ENCODE data around the gene TMBIM1.

The TMBIM1 gene

GRCh38 chr2:218292048-218293014, at the start of gene TMBIM1:
TSS of gene TMBIM1 (minus strand) at chr2:218292503. CDS start at chr2:218282141, 10,362 bp downstream.
- DNase-seq (ENCODE audit: low read depth in 2 of 2), result peak; percentile 65 to 72

- DNase-seq (ENCODE audit: low read depth in 2 of 2), result no peak
Observed at GRCh38 chr2:218341381-218341780, 49.1 kb upstream of the TMBIM1 start.

- DNase-seq (ENCODE audit: low read depth in 2 of 2), result no peak
Observed at GRCh38 chr2:218340656-218341055, 48.4 kb upstream of the TMBIM1 start.

GRCh38 chr2:218334531-218334930, 42.2 kb upstream of the TMBIM1 start:
- no peak for DNase-seq (ENCODE audit: low read depth in 2 of 2)

- DNase-seq (ENCODE audit: low read depth in 2 of 2), result no peak
Observed at GRCh38 chr2:218332920-218333645, 40.8 kb upstream of the TMBIM1 start.

- no peak for DNase-seq (ENCODE audit: low read depth in 2 of 2)
Observed at GRCh38 chr2:218332288-218332687, 40.0 kb upstream of the TMBIM1 start.

GRCh38 chr2:218331745-218332144, 39.4 kb upstream of the TMBIM1 start:
- DNase-seq (ENCODE audit: low read depth in 2 of 2), result no peak

- DNase-seq (ENCODE audit: low read depth in 2 of 2), result no peak
Observed at GRCh38 chr2:218329826-218330593, 37.7 kb upstream of the TMBIM1 start.

- DNase-seq (ENCODE audit: low read depth in 2 of 2), result no peak
Observed at GRCh38 chr2:218329027-218329825, 36.9 kb upstream of the TMBIM1 start.

- no peak for DNase-seq (ENCODE audit: low read depth in 2 of 2)
Observed at GRCh38 chr2:218328294-218328693, 36.0 kb upstream of the TMBIM1 start.

- DNase-seq (ENCODE audit: low read depth in 2 of 2), result no peak
Observed at GRCh38 chr2:218327451-218328210, 35.3 kb upstream of the TMBIM1 start.

GRCh38 chr2:218326315-218326714, 34.0 kb upstream of the TMBIM1 start:
- DNase-seq (ENCODE audit: low read depth in 2 of 2), result no peak

GRCh38 chr2:218325566-218326160, 33.4 kb upstream of the TMBIM1 start:
- no peak for DNase-seq (ENCODE audit: low read depth in 2 of 2)

GRCh38 chr2:218323526-218324472, 31.5 kb upstream of the TMBIM1 start:
- no peak for DNase-seq (ENCODE audit: low read depth in 2 of 2)

- peak in 1 of 2 donors; percentile 20 for DNase-seq (ENCODE audit: low read depth in 2 of 2)
Observed at GRCh38 chr2:218322768-218323525, 30.6 kb upstream of the TMBIM1 start.

GRCh38 chr2:218320704-218321336, 28.5 kb upstream of the TMBIM1 start:
- DNase-seq (ENCODE audit: low read depth in 2 of 2), result no peak

- no peak for DNase-seq (ENCODE audit: low read depth in 2 of 2)
Observed at GRCh38 chr2:218319813-218320365, 27.6 kb upstream of the TMBIM1 start.
